HG02759 (cell line): ENCODE data around the gene MRPL9.
"Not testable (repeated sequence)": the region's sequence is repeated elsewhere in the genome, so short reads cannot be mapped to it uniquely, and the experiment has no call there.

ENCODE experiments used
- ATAC-seq: cut with Tn5 transposase; IDR thresholded peaks from one replicate; pipeline ENCODE4 v1.9.1; 2021; ENCODE audit warnings: mild to moderate bottlenecking, moderate library complexity; ENCODE audit not compliant: unreplicated experiment

The MRPL9 gene

DNA sequence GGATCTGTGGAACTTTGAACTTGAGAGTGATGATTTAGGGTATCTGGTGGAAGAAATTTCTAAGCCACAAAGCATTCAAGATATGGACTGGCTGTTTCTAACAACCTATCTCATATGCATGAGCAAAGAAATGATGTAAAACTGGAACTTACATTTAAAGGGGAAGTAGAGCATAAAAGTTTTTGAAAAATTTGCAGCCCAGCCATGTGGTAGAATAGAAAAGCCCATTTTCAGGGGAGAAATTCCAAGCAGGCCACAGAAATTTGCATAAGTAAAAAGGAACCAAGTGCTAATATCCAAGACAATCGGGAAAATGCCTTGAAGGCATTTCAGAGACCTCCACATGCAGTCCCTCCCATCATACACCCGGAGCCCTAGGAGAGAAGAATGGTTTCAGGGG is 26.3 kb downstream of the MRPL9 start:
- ATAC-seq, result no peak

- ATAC-seq, result not testable (repeated sequence)
Observed at GRCh38 chr1:151733995-151734394, 29.3 kb downstream of the MRPL9 start.

DNA sequence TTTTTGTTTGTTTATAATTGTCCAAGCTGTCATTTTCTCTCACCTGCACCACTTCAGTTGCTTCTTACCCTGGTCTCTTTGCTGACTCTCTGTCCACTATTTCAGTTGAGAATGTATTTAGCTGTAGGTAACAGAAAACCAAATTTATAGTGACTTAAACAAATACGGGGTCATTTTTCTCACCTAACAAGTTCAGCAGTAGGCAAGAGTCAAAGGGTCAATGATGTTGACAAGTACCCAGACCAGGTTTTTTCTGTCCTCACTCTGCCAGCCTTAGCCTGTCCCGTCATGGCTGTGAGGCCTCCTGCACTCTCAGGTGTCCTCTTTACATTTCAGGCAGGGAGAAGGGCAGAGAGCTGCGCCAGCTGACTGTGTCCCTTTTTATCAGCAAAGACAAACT is 30.2 kb downstream of the MRPL9 start:
- no peak for ATAC-seq

DNA sequence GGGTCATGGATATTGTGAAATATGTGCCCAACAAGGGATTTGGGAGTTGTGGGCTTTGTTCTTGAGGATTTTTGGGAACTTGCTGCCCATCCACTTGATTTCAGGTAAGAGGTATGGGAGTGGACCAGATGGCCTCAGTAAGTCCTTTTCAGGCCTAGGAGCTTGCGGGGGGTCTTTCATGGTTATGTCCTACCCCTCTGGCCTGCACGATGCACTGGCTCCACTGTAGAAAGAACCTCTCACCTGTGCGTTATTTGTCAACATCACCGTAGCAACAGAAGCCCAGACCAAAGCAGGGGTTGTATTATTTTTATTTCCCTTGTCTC is 33.4 kb downstream of the MRPL9 start:
- ATAC-seq, result no peak

DNA sequence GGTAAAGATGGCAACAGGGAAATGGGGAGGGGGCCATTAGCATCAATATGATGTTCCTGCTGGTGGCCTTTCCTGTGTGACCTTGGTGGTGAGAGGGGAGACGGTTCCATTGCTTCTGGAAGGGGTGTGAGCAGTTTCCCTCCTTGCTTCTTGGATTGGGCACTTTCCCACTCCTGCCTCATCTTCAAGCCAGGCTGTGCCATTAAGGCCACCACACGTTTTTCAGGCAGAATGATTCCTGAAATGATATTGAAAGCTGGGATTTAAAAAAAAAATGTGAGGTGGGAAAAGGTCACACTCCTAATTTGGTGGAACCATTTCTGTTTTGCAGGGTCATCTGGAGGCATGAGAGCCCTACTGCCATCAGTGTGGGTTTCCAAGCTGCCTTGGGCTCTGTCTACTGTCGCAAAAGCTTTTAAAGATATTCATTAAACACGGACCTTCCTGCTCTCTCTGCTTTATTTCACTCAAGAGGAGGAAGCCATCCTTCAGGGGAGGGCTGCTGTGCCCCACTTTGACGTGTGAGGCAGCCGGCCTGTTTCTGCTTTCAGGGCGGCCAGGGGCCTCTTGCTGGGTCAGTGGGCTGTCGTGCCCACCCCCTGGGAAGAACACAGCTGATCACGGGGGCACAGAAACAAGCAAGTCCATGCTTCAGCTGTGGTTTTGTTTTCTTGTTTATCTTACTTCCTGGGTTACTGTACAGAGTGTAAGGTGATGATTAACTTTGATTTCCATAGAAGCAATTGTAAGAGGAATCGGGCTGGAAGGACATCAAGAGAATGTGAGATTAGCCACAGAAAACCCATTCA is 33.9 kb downstream of the MRPL9 start:
- no peak for ATAC-seq

- ATAC-seq, result no peak
Observed at GRCh38 chr1:151728151-151729054, 34.9 kb downstream of the MRPL9 start.

GRCh38 chr1:151723726-151724370 is 39.4 kb downstream of the MRPL9 start:
- ATAC-seq, result no peak

DNA sequence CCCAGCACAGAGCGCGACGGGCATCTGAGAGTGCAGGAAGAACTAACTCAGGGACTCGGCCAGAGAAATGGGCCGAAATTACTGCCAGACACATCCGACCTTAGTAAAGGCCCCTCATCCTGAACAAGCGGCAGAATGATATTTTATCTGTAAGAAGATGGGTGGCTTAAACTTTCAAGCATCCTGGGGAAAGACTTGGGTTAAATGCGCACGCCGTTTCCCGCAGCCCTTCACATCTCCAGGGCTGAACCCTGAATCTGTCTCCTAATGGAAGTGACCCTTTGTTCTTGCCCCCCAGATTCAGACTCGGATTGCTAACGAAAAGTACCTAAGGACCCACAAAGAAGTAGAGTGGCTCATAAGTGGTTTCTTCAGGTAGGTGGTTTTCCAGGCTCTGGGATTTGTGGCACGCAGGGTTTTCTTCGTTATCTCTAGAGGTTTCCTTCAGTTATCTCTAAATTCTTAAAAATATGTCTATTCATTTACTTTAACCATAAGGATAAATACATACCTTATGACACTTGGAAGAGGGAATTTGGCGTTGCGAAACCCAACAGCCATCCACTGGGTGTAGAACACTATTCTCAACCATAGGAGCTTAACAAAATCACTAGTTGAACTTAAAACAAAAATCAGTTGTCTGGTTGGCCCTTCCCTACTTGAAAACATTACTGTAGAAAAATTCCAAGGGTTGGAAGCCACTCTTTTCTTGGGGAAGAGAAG is 41.3 kb downstream of the MRPL9 start:
- no peak for ATAC-seq

GRCh38 chr1:151720974-151721787 is 42.1 kb downstream of the MRPL9 start, which contains the start of gene RIIAD1:
Gene RIIAD1, plus strand, starts transcription at chr1:151721522. Its CDS starts 15 bp downstream, at chr1:151721537.
- ATAC-seq, result peak; percentile 71

DNA sequence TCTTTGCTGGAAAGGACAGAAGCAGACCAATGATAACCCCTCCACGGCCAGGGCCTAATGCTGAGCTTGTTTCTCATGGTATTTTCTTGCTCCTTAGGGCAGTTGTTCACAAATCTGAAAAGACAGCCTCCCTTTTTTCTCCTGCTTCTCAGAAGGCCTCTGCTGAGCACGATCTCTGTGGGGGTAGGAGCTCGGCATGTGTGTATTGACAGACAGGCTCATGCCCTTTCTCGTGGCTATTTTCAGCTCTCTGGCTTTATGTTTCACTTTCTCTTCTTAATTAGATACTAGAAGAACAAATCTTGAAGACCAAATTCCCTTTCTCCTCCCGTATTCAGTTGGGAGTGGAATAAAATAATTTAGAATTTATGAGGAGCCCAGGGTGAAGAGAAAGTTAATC is 42.7 kb downstream of the MRPL9 start:
- ATAC-seq, result no peak

DNA sequence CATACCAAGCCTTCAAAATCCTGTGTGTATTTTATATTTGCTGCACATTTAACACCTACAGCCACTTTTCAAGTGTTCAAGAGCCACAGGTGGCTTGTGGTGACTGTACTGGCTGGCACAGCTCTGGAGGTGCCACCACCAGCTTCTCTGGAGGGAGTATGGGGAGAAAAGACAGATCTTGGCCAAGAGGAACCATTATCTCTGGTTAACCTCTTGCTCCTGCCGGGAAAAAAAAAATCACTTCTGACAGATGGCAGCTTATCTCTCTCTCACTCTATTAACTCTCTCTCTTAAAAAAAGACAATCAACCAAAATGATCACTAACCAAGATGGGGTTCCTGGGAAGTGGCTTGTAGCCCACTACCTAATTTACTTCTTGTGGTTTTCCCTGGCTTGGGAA is 43.2 kb downstream of the MRPL9 start:
- no peak for ATAC-seq

DNA sequence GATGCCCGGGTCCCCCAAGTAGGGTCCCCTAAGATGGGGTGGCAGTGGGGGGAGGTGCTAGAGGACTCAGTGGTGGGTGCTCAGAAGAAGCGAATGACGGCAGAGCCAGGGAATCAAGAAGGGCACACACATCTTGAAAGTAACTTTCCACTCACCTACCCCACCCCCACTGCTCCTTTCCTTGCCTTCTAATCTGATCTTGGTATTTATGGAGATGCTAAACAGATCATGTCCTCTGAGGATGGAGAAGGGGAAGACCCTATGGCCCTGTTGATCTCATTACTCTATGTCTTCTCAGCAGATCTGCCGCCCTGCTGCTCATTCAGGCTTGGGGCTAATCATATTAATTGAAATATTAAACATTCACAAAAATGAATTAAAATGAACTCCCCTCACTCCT is 44.6 kb downstream of the MRPL9 start:
- no peak for ATAC-seq

- no peak for ATAC-seq
Observed at GRCh38 chr1:151718011-151718431, 45.3 kb downstream of the MRPL9 start.

DNA sequence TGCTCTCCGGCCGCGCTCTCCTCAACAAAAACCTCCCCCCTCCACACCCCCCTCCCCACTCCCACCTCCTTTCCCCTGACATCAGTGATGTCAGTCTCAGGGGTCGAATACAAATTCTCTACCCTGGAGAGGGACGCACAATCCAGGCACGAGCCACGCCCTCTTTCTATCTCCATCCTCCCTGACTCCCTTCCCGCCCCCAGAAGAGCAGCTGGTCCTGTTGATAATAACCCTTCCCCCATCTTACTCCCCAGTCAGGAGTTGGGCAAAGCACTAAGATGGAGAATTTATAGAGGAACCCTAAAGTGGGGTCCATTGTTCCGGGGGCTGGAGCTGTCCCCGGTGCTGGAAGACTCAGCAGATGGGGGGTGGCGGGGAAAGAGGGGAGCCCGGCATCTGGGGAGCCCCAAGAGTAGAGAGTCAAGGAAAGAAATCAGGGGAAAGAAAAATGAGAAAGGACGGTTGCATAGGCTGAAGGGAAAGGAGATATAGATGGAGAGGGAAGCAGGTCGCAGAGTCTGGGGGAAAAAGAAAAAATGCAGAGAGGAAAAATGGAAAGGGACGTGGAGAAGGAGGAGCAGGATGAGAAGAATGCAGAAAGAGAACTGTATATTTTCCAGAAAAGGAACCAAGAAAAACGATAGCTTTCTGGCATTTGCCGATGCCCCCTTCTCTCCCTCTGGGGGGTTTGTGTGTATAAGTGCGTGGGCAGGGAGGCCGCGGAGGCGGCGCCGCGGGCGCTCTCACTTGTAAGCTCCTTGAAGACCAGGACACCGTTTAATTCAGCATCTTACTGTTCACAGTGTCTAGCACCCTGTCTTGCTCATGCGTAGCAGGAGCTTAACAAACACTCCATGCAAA is 46.3 kb downstream of the MRPL9 start, which contains the start of gene CELF3:
TSS of gene CELF3 (minus strand) at position 33 of the 861 bp plus-strand sequence. CDS start 783 bp downstream, outside the sequence.
- ATAC-seq, result no peak

DNA sequence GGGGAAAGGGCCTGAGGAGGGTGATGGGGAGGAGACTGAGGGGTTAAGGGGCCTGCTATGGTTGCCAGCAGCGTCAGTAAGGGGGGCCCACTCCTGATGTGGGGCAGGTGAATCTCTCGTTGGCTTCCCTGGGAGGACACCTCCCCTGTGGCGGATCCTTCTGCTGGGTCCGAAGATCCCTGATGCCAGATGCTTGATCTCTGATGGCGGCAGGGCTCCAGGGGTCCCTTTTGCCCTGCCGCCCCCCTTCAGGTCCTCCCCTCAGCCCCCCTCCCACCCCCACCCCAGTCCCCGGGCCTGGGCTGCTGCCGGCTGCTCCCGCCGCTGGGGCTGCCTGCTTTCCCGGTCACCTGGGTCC is 46.9 kb downstream of the MRPL9 start:
- no peak for ATAC-seq

DNA sequence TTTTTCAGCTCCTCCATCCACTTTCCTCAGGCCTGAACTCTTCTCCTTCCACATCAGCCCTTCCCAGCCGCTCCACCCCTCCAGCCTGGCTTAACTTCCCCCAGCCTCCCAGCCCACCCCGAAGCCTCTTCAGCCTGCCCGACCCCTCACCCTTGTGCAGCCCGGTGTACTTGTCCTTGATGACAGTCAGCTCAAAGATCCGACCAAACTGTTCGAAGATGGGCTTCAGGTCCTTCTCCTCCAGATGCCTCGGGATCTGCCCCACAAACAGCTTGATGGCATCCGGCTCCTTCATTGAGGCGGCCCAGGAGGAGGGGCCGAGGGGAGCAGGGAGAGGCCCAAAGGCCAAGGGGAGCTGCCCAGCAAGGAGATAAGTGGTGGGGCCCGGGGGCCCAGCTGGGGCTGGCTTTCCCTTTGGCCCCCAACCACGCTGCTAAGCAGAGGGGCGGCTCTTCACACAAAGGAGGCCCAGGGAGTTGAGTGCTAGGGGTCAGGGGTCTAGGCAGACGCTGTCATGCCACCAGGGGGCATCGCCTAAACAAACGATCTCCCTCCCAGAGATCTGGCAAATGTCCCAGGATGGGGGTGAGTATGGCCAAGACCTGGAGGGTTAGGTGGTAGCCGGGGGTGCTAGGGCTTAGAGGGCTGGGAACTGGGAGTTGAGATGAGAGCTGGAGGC is 47.4 kb downstream of the MRPL9 start:
- no peak for ATAC-seq

DNA sequence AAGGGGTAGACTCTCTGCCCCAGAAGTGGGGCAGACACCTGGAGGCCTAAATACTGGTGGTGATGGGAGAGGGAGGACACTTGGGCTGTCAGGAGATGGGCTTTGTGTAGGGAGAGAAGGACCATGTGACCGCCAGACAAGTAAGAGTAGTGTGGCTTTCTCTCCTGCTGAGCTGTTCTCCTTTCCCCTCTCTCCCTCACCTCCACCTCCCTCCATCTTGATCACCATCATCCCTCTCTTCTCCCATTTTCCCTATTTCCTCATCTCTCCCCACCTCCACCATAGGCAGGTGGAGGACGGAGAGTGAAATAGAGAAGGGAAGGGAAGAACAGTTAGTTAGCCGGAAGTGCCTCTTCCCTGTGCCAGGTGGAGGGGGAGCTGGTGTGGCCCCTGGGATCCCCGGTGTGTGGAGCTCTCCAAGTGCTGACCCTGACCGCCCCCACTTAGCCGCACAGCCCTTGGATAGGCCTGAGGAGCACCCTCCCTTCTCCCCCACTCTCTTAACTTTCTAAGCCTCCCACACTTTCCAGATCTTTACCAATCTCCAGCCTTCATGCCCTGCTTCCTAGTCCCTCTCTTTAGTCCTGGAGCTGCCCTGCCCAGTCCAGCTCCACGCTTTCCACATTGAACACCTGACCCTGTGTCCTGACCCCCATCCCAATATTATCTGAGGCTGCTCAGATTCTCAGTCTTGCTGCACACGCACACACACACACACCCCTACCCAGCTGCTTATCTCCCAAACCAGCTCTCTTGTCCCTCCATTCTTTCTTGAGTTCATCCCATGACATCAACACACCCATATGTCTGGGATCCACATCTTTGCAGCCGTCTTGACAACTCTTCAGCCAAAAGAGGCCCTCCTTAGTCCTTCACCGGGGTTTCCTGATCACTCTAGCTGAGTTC is 48.2 kb downstream of the MRPL9 start:
- ATAC-seq, result no peak
